ENCODE measurements around the gene ITGA8. TPM values are rescaled to one million over a fixed set of nuclear protein-coding genes. Genes with fewer than 3 reads are reported as not detected.

The ITGA8 gene
- total RNA-seq, 1 experiment from 2014 or later = 0.03 TPM

DNA sequence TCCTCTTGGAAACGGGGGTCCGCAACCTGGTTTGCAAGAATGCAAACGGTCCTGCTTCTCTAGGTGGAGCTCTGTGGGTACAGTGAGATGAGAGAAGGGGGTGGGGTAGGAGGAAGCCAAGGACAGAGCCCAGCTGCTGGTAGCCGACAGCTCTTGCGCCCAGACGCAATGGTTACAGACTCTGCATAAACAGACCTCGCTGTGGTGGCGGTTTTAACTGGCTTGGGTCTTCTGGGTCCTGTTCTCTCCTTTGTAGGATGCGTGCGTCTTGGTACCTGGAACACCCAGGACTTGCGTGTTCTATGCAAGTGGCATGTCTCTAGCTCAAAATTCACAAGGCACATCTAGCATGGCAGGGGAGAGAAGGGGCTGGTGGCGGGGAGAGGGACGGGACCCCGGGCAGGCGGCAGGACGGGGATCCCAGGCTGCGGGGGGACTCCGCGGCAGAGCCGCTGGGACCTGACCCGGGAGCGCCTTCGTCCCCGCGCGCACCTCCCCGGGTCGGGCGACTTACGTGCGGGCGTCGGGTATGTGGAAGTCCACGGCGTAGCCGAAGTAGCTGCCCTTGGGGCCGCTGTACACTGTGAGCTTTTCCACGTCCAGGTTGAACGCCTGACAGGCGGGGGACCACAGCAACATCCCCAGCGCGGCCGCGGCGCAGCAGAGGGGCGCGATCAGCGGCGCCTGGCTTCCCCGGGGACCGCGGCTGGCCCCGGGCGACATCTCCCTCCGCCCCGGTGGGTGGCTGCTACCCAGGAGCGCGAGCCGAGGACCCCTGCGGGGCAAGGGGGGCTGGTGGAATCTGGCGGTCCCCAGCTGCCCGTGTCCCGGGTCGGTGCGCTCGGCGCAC is 448 bp downstream of the ITGA8 start:
- H3K36me3 ChIP-seq (replicated peaks; ENCODE audit: control insufficient read depth, insufficient read depth, low read length) = no peaks in the 10 kb centered on the region
- DNase-seq = peak; percentile 60
- H3K27me3 ChIP-seq (ENCODE audit: control insufficient read depth, insufficient read depth, low read length) = peaks cover 30% of the 10 kb centered on the region
- peak overlapping the region; percentile 48 for H3K4me3 ChIP-seq (ENCODE audit: insufficient read depth, low read depth, low read length)

DNA sequence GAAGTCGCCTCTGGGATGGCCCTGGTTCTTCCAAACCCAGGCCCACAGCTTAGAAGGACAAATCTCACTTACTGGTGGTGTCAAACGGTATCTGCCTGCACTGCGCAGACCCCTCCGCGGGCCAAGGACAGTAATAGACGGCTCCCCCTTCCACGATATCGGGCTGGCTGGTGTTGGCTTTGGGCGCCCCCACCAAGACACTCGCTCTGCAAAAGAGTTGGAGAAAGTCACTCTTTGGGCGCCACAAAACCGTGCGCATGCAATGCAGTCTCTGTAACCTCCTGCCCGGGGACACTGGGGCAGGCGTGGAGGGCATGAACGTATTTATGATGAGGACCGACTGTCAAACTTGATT is 1.1 kb downstream of the ITGA8 start:
- H3K27me3 ChIP-seq (ENCODE audit: control insufficient read depth, insufficient read depth, low read length) = peaks cover 30% of the 10 kb centered on the region
- no peaks in the 10 kb centered on the region for H3K36me3 ChIP-seq (replicated peaks; ENCODE audit: control insufficient read depth, insufficient read depth, low read length)
- no peak overlapping the region; the same call in 1 of the 2 replicates for H3K4me3 ChIP-seq (ENCODE audit: insufficient read depth, low read depth, low read length)
- DNase-seq = peak; percentile 8

DNA sequence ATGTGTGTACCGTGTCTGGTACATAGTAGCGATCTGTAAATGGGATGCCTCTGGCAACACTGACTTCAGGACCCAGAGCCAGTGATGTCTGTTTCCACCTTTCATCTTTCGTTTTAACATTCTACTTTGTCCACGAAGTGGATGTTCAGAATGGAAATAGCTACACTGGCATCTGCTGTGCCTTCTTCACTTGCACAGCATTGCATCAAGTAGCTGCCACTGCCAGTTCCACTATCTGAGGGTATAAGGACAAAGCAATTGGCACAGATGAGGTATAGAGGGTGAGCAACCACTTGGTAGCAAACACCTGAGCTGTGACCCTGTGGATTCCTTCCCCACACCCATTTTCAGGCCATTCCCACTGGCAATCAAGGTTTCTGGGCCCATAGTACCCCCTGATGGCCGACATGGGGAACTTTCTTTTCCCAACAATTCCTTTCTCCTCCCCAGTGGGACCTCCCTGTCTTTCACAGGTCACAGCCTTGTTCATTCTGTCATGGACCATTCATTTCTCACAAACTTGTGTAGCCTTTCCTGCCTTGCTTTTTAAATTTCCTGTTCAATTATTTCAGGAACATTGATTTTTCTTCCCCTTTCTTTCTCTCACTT is 4.0 kb downstream of the ITGA8 start:
- no peaks in the 10 kb centered on the region for H3K36me3 ChIP-seq (replicated peaks; ENCODE audit: control insufficient read depth, insufficient read depth, low read length)
- H3K4me3 ChIP-seq (ENCODE audit: insufficient read depth, low read depth, low read length) = no peak overlapping the region
- peak; percentile 40 for DNase-seq
- peaks cover 29% of the 10 kb centered on the region for H3K27me3 ChIP-seq (ENCODE audit: control insufficient read depth, insufficient read depth, low read length)

DNA sequence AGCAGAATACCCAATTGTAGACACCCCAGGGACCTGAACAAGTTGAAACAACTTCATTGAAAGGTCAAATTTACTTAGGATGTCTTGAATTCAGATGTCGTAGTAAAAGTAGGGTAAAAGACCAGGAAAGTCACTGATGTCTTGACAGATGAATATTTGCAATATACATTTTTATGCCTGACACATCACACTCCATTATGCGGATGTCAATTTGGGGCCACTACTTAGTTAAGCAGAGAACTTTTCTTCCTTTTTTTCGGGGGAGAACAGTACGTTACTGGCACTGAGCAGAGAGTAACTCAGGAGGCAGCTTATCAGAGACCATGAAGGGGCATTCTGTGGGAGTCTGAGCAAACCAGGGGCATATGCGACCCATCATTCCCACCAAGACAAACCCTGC is 4.9 kb downstream of the ITGA8 start:
- DNase-seq = no peak
- H3K4me3 ChIP-seq (ENCODE audit: insufficient read depth, low read depth, low read length) = no peak overlapping the region
- no peaks in the 10 kb centered on the region for H3K36me3 ChIP-seq (replicated peaks; ENCODE audit: control insufficient read depth, insufficient read depth, low read length)
- peaks cover 22% of the 10 kb centered on the region for H3K27me3 ChIP-seq (ENCODE audit: control insufficient read depth, insufficient read depth, low read length)

DNA sequence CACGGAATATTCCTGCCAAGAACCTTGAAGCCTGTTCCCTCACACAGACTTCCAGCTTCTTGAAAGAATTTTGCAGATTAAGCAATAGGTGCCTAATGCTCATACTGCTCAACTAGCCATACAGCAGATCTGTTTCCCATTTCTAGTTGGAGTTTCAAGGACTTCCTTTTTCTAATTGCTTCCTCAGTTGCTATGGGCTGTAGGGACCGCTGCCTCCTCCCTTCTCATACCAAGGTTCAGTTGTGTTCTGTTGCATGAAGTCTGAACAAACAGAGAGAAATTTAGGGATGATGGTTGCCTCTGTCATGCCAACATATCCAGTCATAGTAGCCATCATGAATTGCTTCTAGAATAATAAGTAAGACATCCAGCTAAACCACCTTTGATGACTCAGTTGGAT is 6.8 kb downstream of the ITGA8 start:
- H3K4me3 ChIP-seq (ENCODE audit: insufficient read depth, low read depth, low read length) = no peak overlapping the region
- DNase-seq = no peak
- H3K27me3 ChIP-seq (ENCODE audit: control insufficient read depth, insufficient read depth, low read length) = peaks cover 3% of the 10 kb centered on the region; the same call in 1 of the 2 replicates
- H3K36me3 ChIP-seq (replicated peaks; ENCODE audit: control insufficient read depth, insufficient read depth, low read length) = no peaks in the 10 kb centered on the region

DNA sequence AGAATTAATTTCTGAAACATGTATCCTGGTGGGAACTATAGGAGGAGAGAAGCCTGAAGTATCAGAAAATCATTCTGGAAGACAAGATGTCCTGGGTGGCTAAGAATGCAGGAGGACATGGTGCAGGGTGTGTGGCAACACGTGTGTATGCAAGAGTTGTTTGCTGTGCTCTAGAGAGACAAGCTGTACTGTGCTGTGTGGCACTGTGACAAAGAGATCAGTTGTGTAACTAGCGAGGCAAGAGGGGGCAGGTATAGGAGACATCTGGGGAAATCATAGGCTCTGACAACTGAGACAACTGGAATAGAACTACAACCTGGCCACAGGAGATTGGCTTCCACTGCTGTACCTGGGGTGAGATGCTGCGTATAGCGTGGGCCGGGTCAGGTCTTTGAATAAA is 9.3 kb downstream of the ITGA8 start:
- no peak for DNase-seq
- H3K36me3 ChIP-seq (replicated peaks; ENCODE audit: control insufficient read depth, insufficient read depth, low read length) = no peaks in the 10 kb centered on the region

DNA sequence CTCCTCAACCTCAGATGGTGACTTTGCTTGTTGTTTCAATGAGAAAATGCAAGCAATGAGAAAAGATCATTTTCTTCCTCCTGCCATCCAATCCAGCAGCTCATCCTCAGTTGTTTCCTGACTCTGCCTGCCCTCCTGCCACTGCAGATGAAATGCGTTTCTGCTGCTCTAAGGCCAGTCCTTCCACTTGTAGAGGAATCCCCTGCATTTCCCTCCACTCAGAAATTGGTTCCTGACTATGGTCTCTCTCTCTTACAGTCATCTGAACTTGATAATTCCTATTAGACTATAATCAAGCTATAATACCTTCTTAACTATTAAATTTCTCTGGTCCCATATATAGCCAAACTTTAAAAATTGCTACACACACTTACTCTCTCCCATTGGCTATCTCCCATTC is 14.4 kb downstream of the ITGA8 start:
- H3K4me3 ChIP-seq (ENCODE audit: insufficient read depth, low read depth, low read length) = no peak overlapping the region
- no peaks in the 10 kb centered on the region for H3K36me3 ChIP-seq (replicated peaks; ENCODE audit: control insufficient read depth, insufficient read depth, low read length)
- no peak for DNase-seq
- no peaks in the 10 kb centered on the region for H3K27me3 ChIP-seq (ENCODE audit: control insufficient read depth, insufficient read depth, low read length)

More for the DNA sequence above, 9.3 kb downstream of the ITGA8 start:
- Histone ChIP-seq H3K4me3 (ENCODE audit: insufficient read depth, low read depth, low read length) (no peak overlapping the region), H3K27me3 (ENCODE audit: control insufficient read depth, insufficient read depth, low read length) (no peaks in the 10 kb centered on the region)

DNA sequence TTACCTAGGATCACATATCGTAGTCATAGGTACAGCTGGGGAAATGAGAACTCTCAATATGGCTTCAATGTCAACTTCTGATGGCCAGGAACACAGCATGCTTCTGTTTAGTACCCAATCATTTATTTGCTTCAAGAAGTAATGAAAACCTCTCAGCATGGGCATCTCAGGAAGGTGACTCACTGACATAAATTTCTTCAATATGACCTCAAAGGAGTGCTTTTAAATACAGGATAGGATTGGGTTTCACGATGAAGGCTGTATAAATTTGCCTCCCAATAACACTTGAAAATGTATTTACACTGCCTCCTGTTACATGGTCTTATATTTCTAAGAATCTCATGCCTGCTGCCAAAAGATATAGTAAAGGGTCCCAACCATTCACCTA is 15.1 kb downstream of the ITGA8 start:
- Histone ChIP-seq H3K36me3 (replicated peaks; ENCODE audit: control insufficient read depth, insufficient read depth, low read length) (no peaks in the 10 kb centered on the region), H3K4me3 (ENCODE audit: insufficient read depth, low read depth, low read length) (no peak overlapping the region), H3K27me3 (ENCODE audit: control insufficient read depth, insufficient read depth, low read length) (no peaks in the 10 kb centered on the region)
- DNase-seq = no peak

DNA sequence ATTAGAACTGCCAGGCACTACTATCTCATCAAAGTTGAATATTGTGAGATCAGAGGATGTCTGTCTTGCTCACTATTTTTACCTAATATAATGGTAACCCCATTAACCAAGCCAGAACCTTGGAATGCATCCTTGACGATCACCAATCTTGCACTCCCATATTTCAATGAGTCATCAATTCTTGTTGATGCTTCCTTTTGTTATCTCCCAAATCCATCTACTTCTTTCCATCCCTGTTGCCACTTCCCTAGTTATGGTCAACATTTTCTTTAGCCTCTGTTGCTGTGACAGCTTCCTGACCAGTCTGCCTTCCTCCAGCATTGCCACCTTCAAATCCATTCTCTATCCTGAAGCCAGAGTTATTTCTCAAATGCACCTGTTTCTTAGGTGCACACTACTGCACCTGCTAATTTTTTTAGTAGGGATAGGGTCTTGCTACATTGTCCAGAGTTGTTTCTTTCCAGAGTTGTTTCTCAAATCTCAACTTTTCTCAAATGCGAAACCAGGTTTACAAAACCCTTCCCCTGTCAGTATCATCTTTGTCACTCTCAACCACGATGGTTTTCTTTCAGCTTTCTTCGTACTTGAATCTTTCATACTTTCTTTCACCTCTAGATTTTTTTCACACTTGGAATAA is 15.7 kb downstream of the ITGA8 start:
- no peaks in the 10 kb centered on the region for H3K27me3 ChIP-seq (ENCODE audit: control insufficient read depth, insufficient read depth, low read length)
- no peak for DNase-seq

DNA sequence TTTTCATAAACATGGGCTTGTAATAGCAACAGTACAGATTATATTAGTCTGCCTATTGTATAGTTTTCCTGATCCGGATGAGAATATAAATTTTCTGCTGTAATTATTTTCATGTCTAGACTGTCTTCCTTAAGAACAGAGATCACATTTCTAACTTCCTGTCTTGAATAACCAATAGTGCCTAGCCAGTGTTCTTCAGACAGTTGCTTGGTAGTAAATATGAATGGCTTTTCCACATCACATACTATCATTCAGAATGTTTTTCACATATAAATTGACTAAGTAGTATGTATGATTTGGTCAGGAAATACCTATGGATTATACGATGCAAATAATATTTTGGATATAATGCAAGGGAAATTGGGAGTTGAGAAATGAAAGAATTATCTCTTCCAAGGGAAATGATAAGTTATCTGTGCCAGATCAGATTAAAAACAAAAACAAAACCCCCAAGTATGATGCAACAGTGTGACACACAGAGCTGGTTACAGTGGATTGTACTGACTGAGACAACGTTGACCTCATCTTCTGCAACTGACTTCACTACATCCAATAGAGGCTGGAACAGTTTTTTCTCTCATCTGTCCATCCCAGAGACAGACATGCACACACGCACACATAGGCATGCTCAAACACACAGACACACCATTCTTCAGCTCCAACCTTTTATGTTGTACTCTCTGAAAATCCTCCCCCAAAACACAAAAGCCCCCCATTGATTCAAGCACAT is 16.4 kb downstream of the ITGA8 start:
- Histone ChIP-seq H3K27me3 (ENCODE audit: control insufficient read depth, insufficient read depth, low read length) (no peaks in the 10 kb centered on the region), H3K36me3 (replicated peaks; ENCODE audit: control insufficient read depth, insufficient read depth, low read length) (no peaks in the 10 kb centered on the region), H3K4me3 (ENCODE audit: insufficient read depth, low read depth, low read length) (no peak overlapping the region)
- no peak for DNase-seq

More for the DNA sequence above, 15.7 kb downstream of the ITGA8 start:
- no peak overlapping the region for H3K4me3 ChIP-seq (ENCODE audit: insufficient read depth, low read depth, low read length)
- no peaks in the 10 kb centered on the region for H3K36me3 ChIP-seq (replicated peaks; ENCODE audit: control insufficient read depth, insufficient read depth, low read length)

DNA sequence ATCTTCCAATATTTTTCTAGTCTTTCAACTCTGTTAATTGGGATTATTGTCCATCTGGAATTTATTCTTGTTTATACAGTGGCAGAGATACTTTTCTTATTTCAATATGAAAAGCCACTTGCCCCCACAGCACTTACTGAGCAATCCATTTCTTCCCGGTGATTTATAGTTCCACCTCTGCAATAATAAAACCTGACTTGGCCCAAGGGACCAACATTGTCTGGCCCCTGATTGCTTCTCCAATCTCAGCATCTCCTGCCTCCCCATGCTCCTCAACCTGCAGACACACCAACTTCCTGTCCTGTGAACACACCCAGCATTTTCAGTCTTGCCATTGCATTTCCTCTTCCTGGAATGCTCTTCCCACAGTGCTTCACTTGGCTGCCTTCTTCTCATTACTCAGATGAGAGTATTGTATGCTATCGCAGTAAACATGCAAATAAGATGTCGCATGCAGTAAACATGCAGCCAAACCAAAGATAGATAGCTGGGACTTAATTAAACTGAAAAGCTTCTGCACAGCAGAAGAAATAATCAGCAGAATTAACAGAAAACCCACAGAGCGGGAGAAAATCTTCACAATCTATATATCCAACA is 19.5 kb downstream of the ITGA8 start:
- H3K36me3 ChIP-seq (replicated peaks; ENCODE audit: control insufficient read depth, insufficient read depth, low read length) = no peaks in the 10 kb centered on the region
- no peak overlapping the region for H3K4me3 ChIP-seq (ENCODE audit: insufficient read depth, low read depth, low read length)
- DNase-seq = no peak
- H3K27me3 ChIP-seq (ENCODE audit: control insufficient read depth, insufficient read depth, low read length) = no peaks in the 10 kb centered on the region

DNA sequence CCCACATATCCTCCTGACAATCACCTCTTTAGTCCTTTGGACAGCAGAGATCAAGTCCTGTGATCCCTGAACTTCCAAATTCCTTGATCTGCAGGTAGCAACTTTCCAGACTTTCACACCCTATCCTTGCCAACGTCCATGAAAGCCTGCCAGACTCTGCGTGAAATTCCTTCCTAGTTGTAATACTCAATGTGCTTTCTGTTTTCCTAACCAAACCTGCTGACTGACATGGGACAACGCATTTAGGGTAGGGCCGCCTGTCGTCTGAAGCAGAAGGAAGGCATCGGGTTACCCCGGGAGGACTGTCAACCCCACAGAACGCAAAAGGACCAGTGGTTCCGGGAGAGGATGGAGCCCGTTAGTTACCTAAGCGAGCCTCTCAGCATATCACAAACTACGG is 23.9 kb downstream of the ITGA8 start:
- H3K27me3 ChIP-seq (ENCODE audit: control insufficient read depth, insufficient read depth, low read length) = no peaks in the 10 kb centered on the region
- H3K36me3 ChIP-seq (replicated peaks; ENCODE audit: control insufficient read depth, insufficient read depth, low read length) = no peaks in the 10 kb centered on the region
- peak; percentile 3 for DNase-seq
- no peak overlapping the region for H3K4me3 ChIP-seq (ENCODE audit: insufficient read depth, low read depth, low read length)

DNA sequence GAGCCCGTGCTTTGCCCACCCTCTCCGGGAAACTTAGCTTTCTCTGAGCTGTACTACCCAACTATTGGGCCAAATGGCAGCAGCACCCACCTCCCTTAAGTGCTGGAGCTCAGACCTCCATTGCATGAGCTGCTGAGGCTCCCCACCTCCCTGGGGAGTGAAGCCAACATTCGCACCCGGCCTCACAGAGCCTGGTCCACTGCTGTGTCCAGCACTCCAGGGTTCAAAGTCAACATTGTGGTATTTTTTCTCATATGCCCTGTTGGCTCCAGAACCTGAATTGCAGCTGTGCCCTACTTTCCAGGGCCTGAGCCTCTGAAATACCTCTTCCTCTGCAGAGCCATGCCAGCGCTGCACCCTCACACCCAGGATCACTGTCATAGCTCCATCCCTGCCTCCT is 29.7 kb downstream of the ITGA8 start:
- Histone ChIP-seq H3K36me3 (replicated peaks; ENCODE audit: control insufficient read depth, insufficient read depth, low read length) (no peaks in the 10 kb centered on the region), H3K27me3 (ENCODE audit: control insufficient read depth, insufficient read depth, low read length) (no peaks in the 10 kb centered on the region), H3K4me3 (ENCODE audit: insufficient read depth, low read depth, low read length) (no peak overlapping the region)
- no peak for DNase-seq

DNA sequence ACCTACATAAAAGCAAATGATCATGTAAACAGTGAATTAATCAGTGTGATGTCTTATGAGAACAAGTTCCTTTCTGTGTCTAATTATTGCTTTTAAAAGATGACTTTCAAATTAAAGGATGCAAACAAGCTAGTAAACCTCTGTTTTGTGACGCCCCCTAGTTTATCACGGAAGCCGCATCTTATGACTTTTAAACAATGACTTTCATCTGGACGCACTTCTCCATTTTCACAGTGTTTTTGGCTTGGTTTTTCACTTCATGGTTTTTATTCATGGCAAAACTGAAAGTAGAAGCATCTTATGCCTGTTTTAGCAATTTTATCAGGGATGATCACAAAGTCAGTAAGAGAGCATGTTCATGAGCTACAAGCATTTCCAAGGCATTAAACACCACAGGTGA is 35.0 kb downstream of the ITGA8 start:
- Histone ChIP-seq H3K27me3 (ENCODE audit: control insufficient read depth, insufficient read depth, low read length) (no peaks in the 10 kb centered on the region), H3K4me3 (ENCODE audit: insufficient read depth, low read depth, low read length) (no peak overlapping the region)
- DNase-seq = no peak

More for the DNA sequence above, 35.0 kb downstream of the ITGA8 start:
- no peaks in the 10 kb centered on the region for H3K36me3 ChIP-seq (replicated peaks; ENCODE audit: control insufficient read depth, insufficient read depth, low read length)
